ENCODE measurements around the gene RBM19.
A peak's percentile ranks its signal among the peaks of the same experiment; 100 is the strongest.

Gene RBM19

GRCh38 chr12:113950873-113951272 is 15.3 kb downstream of the RBM19 start:
- no peaks in the 10 kb centered on the region for H3K9me3 ChIP-seq (ENCODE audit: insufficient read depth, low read depth, low read length)
- H3K4me1 ChIP-seq (ENCODE audit: insufficient read depth, low read length) = no peaks in the 10 kb centered on the region
- H3K9ac ChIP-seq (ENCODE audit: low read depth, low read length) = no peak overlapping the region
- H3K4me3 ChIP-seq (ENCODE audit: low read length) = no peak overlapping the region
- WGBS = 89% methylated on average over 3 of the region's 3 CpGs
- no peak overlapping the region for H3K27ac ChIP-seq (ENCODE audit: low read depth, low read length)
- peaks cover 93% of the 10 kb centered on the region for H3K36me3 ChIP-seq (ENCODE audit: insufficient read depth, low read length)
- no peaks in the 10 kb centered on the region for H3K27me3 ChIP-seq (ENCODE audit: insufficient read depth, low read length)

- H3K27me3 ChIP-seq (ENCODE audit: insufficient read depth, low read length) = no peaks in the 10 kb centered on the region
- H3K36me3 ChIP-seq (ENCODE audit: insufficient read depth, low read length) = peaks cover 93% of the 10 kb centered on the region
- no peak overlapping the region for H3K4me3 ChIP-seq (ENCODE audit: low read length)
- no peak overlapping the region for H3K9ac ChIP-seq (ENCODE audit: low read depth, low read length)
- no peaks in the 10 kb centered on the region for H3K9me3 ChIP-seq (ENCODE audit: insufficient read depth, low read depth, low read length)
- WGBS = 94% methylated on average over 10 of the region's 10 CpGs
- H3K27ac ChIP-seq (ENCODE audit: low read depth, low read length) = no peak overlapping the region
- no peaks in the 10 kb centered on the region for H3K4me1 ChIP-seq (ENCODE audit: insufficient read depth, low read length)
Observed at GRCh38 chr12:113949321-113950305, 16.5 kb downstream of the RBM19 start.

DNA sequence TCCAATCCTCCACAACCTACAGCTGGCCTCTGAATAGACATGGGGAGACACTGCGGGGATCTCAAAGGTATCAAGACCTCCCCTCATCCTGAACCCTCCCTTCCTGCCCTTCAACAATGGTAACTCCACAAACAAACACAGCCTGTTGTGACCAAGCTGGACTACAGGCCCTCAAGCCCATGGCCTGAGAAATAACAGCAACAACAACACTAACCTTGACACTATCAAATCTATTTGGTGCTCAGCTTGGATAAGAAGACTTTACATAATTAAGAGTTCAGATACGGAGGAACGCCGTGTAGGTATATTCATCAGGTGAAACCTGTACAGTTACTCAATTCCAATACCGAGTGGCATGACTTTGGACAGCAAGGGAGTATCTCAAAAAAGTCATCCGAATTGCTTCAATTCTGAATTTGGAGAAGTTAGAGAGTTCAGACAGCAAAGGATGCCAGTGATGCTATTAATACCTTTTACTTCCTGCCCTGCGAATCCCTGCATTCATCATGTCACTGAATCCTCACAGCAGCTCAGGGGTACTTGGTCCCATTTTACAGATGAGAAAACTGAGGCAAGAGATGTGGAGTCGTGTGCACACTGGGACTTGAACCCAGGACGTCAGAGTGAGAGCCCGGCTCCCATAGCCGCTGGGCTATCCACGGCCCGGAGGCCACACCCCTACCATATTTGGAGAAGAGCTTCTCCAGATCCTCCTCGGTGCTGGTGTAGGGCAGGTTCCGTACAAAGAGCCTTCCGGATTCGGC is 17.8 kb downstream of the RBM19 start:
- H3K4me1 ChIP-seq (ENCODE audit: insufficient read depth, low read length) = no peaks in the 10 kb centered on the region
- H3K36me3 ChIP-seq (ENCODE audit: insufficient read depth, low read length) = peaks cover 89% of the 10 kb centered on the region
- H3K4me3 ChIP-seq (ENCODE audit: low read length) = no peak overlapping the region
- no peak overlapping the region for H3K9ac ChIP-seq (ENCODE audit: low read depth, low read length)
- H3K27me3 ChIP-seq (ENCODE audit: insufficient read depth, low read length) = no peaks in the 10 kb centered on the region
- no peak overlapping the region for H3K27ac ChIP-seq (ENCODE audit: low read depth, low read length)
- WGBS = 95% methylated on average over 17 of the region's 17 CpGs
- H3K9me3 ChIP-seq (ENCODE audit: insufficient read depth, low read depth, low read length) = no peaks in the 10 kb centered on the region

- Histone ChIP-seq H3K9ac (ENCODE audit: low read depth, low read length) (no peak overlapping the region), H3K4me1 (ENCODE audit: insufficient read depth, low read length) (no peaks in the 10 kb centered on the region), H3K9me3 (ENCODE audit: insufficient read depth, low read depth, low read length) (no peaks in the 10 kb centered on the region), H3K27me3 (ENCODE audit: insufficient read depth, low read length) (no peaks in the 10 kb centered on the region), H3K4me3 (ENCODE audit: low read length) (no peak overlapping the region), H3K36me3 (ENCODE audit: insufficient read depth, low read length) (peaks cover 89% of the 10 kb centered on the region), H3K27ac (ENCODE audit: low read depth, low read length) (no peak overlapping the region)
- 92% methylated on average over 8 of the region's 8 CpGs for WGBS
Observed at GRCh38 chr12:113946175-113946574, 19.9 kb downstream of the RBM19 start.

GRCh38 chr12:113945174-113946173 is 20.7 kb downstream of the RBM19 start:
- no peaks in the 10 kb centered on the region for H3K27me3 ChIP-seq (ENCODE audit: insufficient read depth, low read length)
- no peaks in the 10 kb centered on the region for H3K4me1 ChIP-seq (ENCODE audit: insufficient read depth, low read length)
- H3K9ac ChIP-seq (ENCODE audit: low read depth, low read length) = no peak overlapping the region
- 94% methylated on average over 20 of the region's 20 CpGs for WGBS
- H3K9me3 ChIP-seq (ENCODE audit: insufficient read depth, low read depth, low read length) = no peaks in the 10 kb centered on the region
- H3K36me3 ChIP-seq (ENCODE audit: insufficient read depth, low read length) = peaks cover 93% of the 10 kb centered on the region
- H3K4me3 ChIP-seq (ENCODE audit: low read length) = no peak overlapping the region
- H3K27ac ChIP-seq (ENCODE audit: low read depth, low read length) = no peak overlapping the region

- Histone ChIP-seq H3K27ac (ENCODE audit: low read depth, low read length) (no peak overlapping the region), H3K9ac (ENCODE audit: low read depth, low read length) (no peak overlapping the region), H3K36me3 (ENCODE audit: insufficient read depth, low read length) (peaks cover 93% of the 10 kb centered on the region), H3K4me3 (ENCODE audit: low read length) (no peak overlapping the region), H3K9me3 (ENCODE audit: insufficient read depth, low read depth, low read length) (no peaks in the 10 kb centered on the region), H3K27me3 (ENCODE audit: insufficient read depth, low read length) (no peaks in the 10 kb centered on the region), H3K4me1 (ENCODE audit: insufficient read depth, low read length) (no peaks in the 10 kb centered on the region)
- 92% methylated on average over 15 of the region's 15 CpGs for WGBS
Observed at GRCh38 chr12:113942209-113942608, 23.9 kb downstream of the RBM19 start.

- WGBS = 93% methylated on average over 1 of the region's 1 CpG
- Histone ChIP-seq H3K9me3 (ENCODE audit: insufficient read depth, low read depth, low read length) (no peaks in the 10 kb centered on the region), H3K4me3 (ENCODE audit: low read length) (no peak overlapping the region), H3K27me3 (ENCODE audit: insufficient read depth, low read length) (no peaks in the 10 kb centered on the region), H3K9ac (ENCODE audit: low read depth, low read length) (no peak overlapping the region), H3K4me1 (ENCODE audit: insufficient read depth, low read length) (no peaks in the 10 kb centered on the region), H3K36me3 (ENCODE audit: insufficient read depth, low read length) (peaks cover 94% of the 10 kb centered on the region), H3K27ac (ENCODE audit: low read depth, low read length) (no peak overlapping the region)
Observed at GRCh38 chr12:113941208-113941486, 25.0 kb downstream of the RBM19 start.

GRCh38 chr12:113940357-113941207 is 25.5 kb downstream of the RBM19 start:
- no peaks in the 10 kb centered on the region for H3K4me1 ChIP-seq (ENCODE audit: insufficient read depth, low read length)

DNA sequence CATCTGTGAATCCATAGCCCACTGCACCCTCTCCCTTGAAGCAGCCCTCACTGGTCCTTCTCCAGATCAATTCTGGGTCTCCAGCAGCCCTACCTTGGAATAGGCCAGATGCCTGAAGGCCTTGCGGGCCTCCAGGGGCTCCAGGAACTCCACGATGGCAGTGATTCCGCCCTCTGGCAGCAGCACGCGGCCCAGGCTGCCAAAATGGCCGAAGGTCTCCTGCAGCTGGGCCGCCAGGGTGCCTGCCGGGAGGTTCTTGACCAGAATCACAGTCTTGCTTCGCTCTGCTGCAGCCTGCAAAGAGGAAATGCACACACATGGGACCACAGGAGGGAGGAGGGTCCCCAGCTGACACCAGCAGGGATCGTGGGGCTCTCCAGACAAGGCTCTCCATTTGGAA is 26.3 kb downstream of the RBM19 start:
- Histone ChIP-seq H3K36me3 (ENCODE audit: insufficient read depth, low read length) (peaks cover 90% of the 10 kb centered on the region), H3K4me1 (ENCODE audit: insufficient read depth, low read length) (no peaks in the 10 kb centered on the region), H3K9me3 (ENCODE audit: insufficient read depth, low read depth, low read length) (no peaks in the 10 kb centered on the region), H3K27ac (ENCODE audit: low read depth, low read length) (0 out of 2 replicates have a peak overlapping the region, but pooled peaks have one; percentile 13), H3K9ac (ENCODE audit: low read depth, low read length) (no peak overlapping the region), H3K27me3 (ENCODE audit: insufficient read depth, low read length) (no peaks in the 10 kb centered on the region), H3K4me3 (ENCODE audit: low read length) (no peak overlapping the region)
- WGBS = 94% methylated on average over 10 of the region's 10 CpGs

More at GRCh38 chr12:113940357-113941207, 25.5 kb downstream of the RBM19 start:
- H3K36me3 ChIP-seq (ENCODE audit: insufficient read depth, low read length) = peaks cover 91% of the 10 kb centered on the region
- no peak overlapping the region for H3K9ac ChIP-seq (ENCODE audit: low read depth, low read length)
- no peaks in the 10 kb centered on the region for H3K27me3 ChIP-seq (ENCODE audit: insufficient read depth, low read length)
- 84% methylated on average over 11 of the region's 11 CpGs for WGBS
- no peaks in the 10 kb centered on the region for H3K9me3 ChIP-seq (ENCODE audit: insufficient read depth, low read depth, low read length)
- no peak overlapping the region for H3K4me3 ChIP-seq (ENCODE audit: low read length)
- 0 out of 2 replicates have a peak overlapping the region, but pooled peaks have one; percentile 13 for H3K27ac ChIP-seq (ENCODE audit: low read depth, low read length)

- Histone ChIP-seq H3K9me3 (ENCODE audit: insufficient read depth, low read depth, low read length) (no peaks in the 10 kb centered on the region), H3K27ac (ENCODE audit: low read depth, low read length) (no peak overlapping the region), H3K9ac (ENCODE audit: low read depth, low read length) (no peak overlapping the region), H3K36me3 (ENCODE audit: insufficient read depth, low read length) (peaks cover 89% of the 10 kb centered on the region), H3K4me1 (ENCODE audit: insufficient read depth, low read length) (peaks cover 4% of the 10 kb centered on the region; the same call in 1 of the 2 replicates), H3K4me3 (ENCODE audit: low read length) (no peak overlapping the region), H3K27me3 (ENCODE audit: insufficient read depth, low read length) (no peaks in the 10 kb centered on the region)
- 96% methylated on average over 5 of the region's 5 CpGs for WGBS
Observed at GRCh38 chr12:113938471-113938870, 27.7 kb downstream of the RBM19 start.
